Spleen (tissue), 7 donors: ENCODE measurements around the gene CLMP.

Experiments used
- POLR2AphosphoS5 ChIP-seq, 3 donors: sonication (generic); formaldehyde crosslinking; IDR thresholded peaks; one replicate each; pipeline ENCODE4 v1.5.1; 2017; ENCODE audit warnings: antibody characterized with exemption in 3 of 3
- TF ChIP-seq, protein P1 (sequence below), 11 experiments: fragments of 200-600 bp in 7 of 11; fragments of 450-650 bp in 4 of 11; sonication (generic) in 4 of 11; IDR thresholded peaks in 8 of 11; conservative IDR thresholded peaks in 3 of 11; 1 replicate in 7 of 11; 2 replicates in 4 of 11; pipeline versions ENCODE4 v1.4.0 to v1.8.0; 2016 to 2021; ENCODE audit warnings: antibody characterized with exemption in 11 of 11, inconsistent platforms in 4 of 11, mild to moderate bottlenecking in 1 of 11
- donor health status: DM: no; HTN: no; CAD: no; lungs with moderate emphysema.
- donor health status: DM: no; HTN: no; CAD: no.
- donor health status: DM: no; HTN: no; CAD: no.

DNA sequence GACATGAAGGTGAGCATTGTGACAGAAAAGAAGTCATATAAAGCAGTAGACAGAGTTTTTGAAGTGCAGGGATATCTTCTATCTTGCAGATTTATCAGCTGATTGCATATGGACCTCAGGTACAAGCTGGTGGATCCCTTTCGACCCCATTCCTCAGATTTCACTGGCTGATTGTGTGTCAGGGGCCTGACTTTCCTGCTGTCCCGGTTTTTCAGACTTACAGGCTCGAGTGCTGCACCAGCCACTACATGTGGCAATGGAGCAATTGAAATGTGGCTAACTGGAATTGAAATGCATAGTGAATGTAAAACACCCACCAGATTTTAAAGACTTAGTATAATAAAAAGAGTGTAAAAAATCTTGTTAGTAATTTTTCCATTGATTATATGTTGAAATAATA, 50.3 kb downstream of the CLMP start:
- no peak for TF ChIP-seq POLR2AphosphoS5 (IDR thresholded peaks at IDR 0.05)
- TF ChIP-seq, protein P1, sequence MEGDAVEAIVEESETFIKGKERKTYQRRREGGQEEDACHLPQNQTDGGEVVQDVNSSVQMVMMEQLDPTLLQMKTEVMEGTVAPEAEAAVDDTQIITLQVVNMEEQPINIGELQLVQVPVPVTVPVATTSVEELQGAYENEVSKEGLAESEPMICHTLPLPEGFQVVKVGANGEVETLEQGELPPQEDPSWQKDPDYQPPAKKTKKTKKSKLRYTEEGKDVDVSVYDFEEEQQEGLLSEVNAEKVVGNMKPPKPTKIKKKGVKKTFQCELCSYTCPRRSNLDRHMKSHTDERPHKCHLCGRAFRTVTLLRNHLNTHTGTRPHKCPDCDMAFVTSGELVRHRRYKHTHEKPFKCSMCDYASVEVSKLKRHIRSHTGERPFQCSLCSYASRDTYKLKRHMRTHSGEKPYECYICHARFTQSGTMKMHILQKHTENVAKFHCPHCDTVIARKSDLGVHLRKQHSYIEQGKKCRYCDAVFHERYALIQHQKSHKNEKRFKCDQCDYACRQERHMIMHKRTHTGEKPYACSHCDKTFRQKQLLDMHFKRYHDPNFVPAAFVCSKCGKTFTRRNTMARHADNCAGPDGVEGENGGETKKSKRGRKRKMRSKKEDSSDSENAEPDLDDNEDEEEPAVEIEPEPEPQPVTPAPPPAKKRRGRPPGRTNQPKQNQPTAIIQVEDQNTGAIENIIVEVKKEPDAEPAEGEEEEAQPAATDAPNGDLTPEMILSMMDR (IDR thresholded peaks at IDR 0.05 in 8 of 11, conservative IDR thresholded peaks at IDR 0.05 in 3 of 11), result no peak
